Measurements from ENCODE around the gene WDR88.
A peak's percentile ranks its signal among the peaks of the same experiment; 100 is the strongest.

Gene WDR88

DNA sequence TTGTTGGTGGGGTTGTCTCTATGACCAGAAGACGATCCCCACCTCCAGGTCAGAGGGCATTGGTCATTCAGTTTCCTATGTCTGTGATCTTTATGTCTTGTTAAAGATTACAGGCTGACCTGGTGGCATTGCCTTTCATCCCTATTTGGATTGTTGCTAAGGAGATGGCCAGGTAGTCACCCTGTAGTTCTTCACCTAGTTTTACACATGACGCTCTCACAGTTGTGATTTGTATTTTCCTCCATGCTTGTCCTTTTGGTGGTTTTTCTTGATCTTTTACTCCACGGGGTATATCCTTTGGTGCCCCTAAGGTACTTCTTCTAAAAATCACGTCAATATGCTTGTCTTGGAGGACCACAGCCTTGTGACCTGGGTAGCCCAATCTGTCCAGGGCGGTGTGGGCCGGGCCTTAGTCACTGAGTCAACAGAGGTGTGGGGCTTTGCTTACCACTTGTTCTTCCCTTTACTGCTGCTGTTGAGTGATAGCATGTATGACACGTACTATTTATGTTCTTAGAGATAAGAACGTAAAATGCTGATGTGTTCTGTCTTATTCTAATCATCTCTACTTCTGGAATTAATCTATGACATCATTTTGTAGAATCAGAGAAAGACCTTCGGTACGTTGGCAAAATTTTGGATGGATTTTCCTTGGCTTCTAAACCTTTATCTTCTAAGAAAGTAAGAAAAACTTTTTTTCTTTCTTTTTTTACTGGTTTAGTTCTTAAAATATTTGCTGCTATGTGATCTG lies 30.8 kb upstream of the WDR88 start:
- Histone ChIP-seq H3K4me1 (ENCODE audit: control insufficient read depth in 1 of 2, insufficient read depth in 2 of 2, low read length in 2 of 2) (peaks cover 0 to 9% of the 10 kb centered on the region in 2 donors), H3K27ac (ENCODE audit: low read depth, low read length) (peak overlapping the region; percentile 30), H3K9me3 (ENCODE audit: control insufficient read depth in 1 of 2, low read length in 2 of 2) (no peaks in the 10 kb centered on the region), H3K27me3 (ENCODE audit: control insufficient read depth in 1 of 2, insufficient read depth in 2 of 2, low read length in 2 of 2) (no peaks in the 10 kb centered on the region), H3K4me3 (ENCODE audit: low read depth in 1 of 2, low read length in 2 of 2) (no peak overlapping the region), H3K9ac (ENCODE audit: low read depth in 1 of 2, low read length in 2 of 2) (no peak overlapping the region), H3K36me3 (ENCODE audit: control insufficient read depth in 1 of 2, insufficient read depth in 2 of 2, low read length in 2 of 2) (peaks cover 32 to 54% of the 10 kb centered on the region in 2 donors)

- no peak overlapping the region for H3K9ac ChIP-seq (ENCODE audit: low read depth in 1 of 2, low read length in 2 of 2)
- no peaks in the 10 kb centered on the region for H3K27me3 ChIP-seq (ENCODE audit: control insufficient read depth in 1 of 2, insufficient read depth in 2 of 2, low read length in 2 of 2)
- peaks cover 0 to 9% of the 10 kb centered on the region in 2 donors for H3K4me1 ChIP-seq (ENCODE audit: control insufficient read depth in 1 of 2, insufficient read depth in 2 of 2, low read length in 2 of 2)
- no peak overlapping the region for H3K27ac ChIP-seq (ENCODE audit: low read depth, low read length)
- H3K9me3 ChIP-seq (ENCODE audit: control insufficient read depth in 1 of 2, low read length in 2 of 2), result no peaks in the 10 kb centered on the region
- H3K4me3 ChIP-seq (ENCODE audit: low read depth in 1 of 2, low read length in 2 of 2), result no peak overlapping the region
- peaks cover 28 to 61% of the 10 kb centered on the region in 2 donors for H3K36me3 ChIP-seq (ENCODE audit: control insufficient read depth in 1 of 2, insufficient read depth in 2 of 2, low read length in 2 of 2)
Measured at GRCh38 chr19:33102893-33103292, 29.0 kb upstream of the WDR88 start.

- Histone ChIP-seq H3K4me3 (ENCODE audit: low read depth in 1 of 2, low read length in 2 of 2) (no peak overlapping the region), H3K36me3 (ENCODE audit: control insufficient read depth in 1 of 2, insufficient read depth in 2 of 2, low read length in 2 of 2) (peaks cover 31 to 68% of the 10 kb centered on the region in 2 donors), H3K9ac (ENCODE audit: low read depth in 1 of 2, low read length in 2 of 2) (no peak overlapping the region), H3K27ac (ENCODE audit: low read depth, low read length) (no peak overlapping the region), H3K27me3 (ENCODE audit: control insufficient read depth in 1 of 2, insufficient read depth in 2 of 2, low read length in 2 of 2) (no peaks in the 10 kb centered on the region), H3K4me1 (ENCODE audit: control insufficient read depth in 1 of 2, insufficient read depth in 2 of 2, low read length in 2 of 2) (no peaks in the 10 kb centered on the region), H3K9me3 (ENCODE audit: control insufficient read depth in 1 of 2, low read length in 2 of 2) (no peaks in the 10 kb centered on the region)
Measured at GRCh38 chr19:33108161-33108560, 23.8 kb upstream of the WDR88 start.

- no peak overlapping the region for H3K27ac ChIP-seq (ENCODE audit: low read depth, low read length)
- H3K9ac ChIP-seq (ENCODE audit: low read depth in 1 of 2, low read length in 2 of 2), result no peak overlapping the region
- no peaks in the 10 kb centered on the region for H3K27me3 ChIP-seq (ENCODE audit: control insufficient read depth in 1 of 2, insufficient read depth in 2 of 2, low read length in 2 of 2)
- peaks cover 34 to 73% of the 10 kb centered on the region in 2 donors for H3K36me3 ChIP-seq (ENCODE audit: control insufficient read depth in 1 of 2, insufficient read depth in 2 of 2, low read length in 2 of 2)
- H3K4me1 ChIP-seq (ENCODE audit: control insufficient read depth in 1 of 2, insufficient read depth in 2 of 2, low read length in 2 of 2), result no peaks in the 10 kb centered on the region
- no peaks in the 10 kb centered on the region for H3K9me3 ChIP-seq (ENCODE audit: control insufficient read depth in 1 of 2, low read length in 2 of 2)
- no peak overlapping the region for H3K4me3 ChIP-seq (ENCODE audit: low read depth in 1 of 2, low read length in 2 of 2)
Measured at GRCh38 chr19:33110137-33110910, 21.6 kb upstream of the WDR88 start.

- H3K9me3 ChIP-seq (ENCODE audit: control insufficient read depth in 1 of 2, low read length in 2 of 2), result no peaks in the 10 kb centered on the region
- no peaks in the 10 kb centered on the region for H3K27me3 ChIP-seq (ENCODE audit: control insufficient read depth in 1 of 2, insufficient read depth in 2 of 2, low read length in 2 of 2)
- H3K36me3 ChIP-seq (ENCODE audit: control insufficient read depth in 1 of 2, insufficient read depth in 2 of 2, low read length in 2 of 2), result peaks cover 39 to 72% of the 10 kb centered on the region in 2 donors
- H3K4me1 ChIP-seq (ENCODE audit: control insufficient read depth in 1 of 2, insufficient read depth in 2 of 2, low read length in 2 of 2), result no peaks in the 10 kb centered on the region
- no peak overlapping the region for H3K9ac ChIP-seq (ENCODE audit: low read depth in 1 of 2, low read length in 2 of 2)
- H3K27ac ChIP-seq (ENCODE audit: low read depth, low read length), result no peak overlapping the region
- no peak overlapping the region for H3K4me3 ChIP-seq (ENCODE audit: low read depth in 1 of 2, low read length in 2 of 2)
Measured at GRCh38 chr19:33111587-33111986, 20.3 kb upstream of the WDR88 start.

DNA sequence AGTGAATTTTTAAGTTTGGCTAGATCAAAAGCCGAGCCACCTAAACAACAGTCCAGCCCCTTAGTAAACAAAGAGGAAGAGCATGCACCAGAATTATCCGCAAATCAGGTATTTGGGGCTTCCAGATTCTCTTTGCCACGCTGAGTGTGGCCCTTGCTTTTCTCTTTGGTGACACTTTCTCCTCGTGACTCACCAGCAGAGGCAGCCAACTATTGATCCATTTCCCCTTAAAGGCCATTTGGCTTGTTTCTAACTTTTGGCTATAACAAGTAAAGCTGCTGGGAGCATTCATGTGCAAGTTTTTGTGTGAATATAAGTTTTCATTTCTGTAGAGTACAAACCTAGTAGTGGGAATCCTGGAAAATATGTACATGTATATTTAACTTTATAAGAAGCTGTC lies 17.6 kb upstream of the WDR88 start:
- Histone ChIP-seq H3K27ac (ENCODE audit: low read depth, low read length) (no peak overlapping the region), H3K9ac (ENCODE audit: low read depth in 1 of 2, low read length in 2 of 2) (no peak overlapping the region), H3K27me3 (ENCODE audit: control insufficient read depth in 1 of 2, insufficient read depth in 2 of 2, low read length in 2 of 2) (no peaks in the 10 kb centered on the region), H3K4me1 (ENCODE audit: control insufficient read depth in 1 of 2, insufficient read depth in 2 of 2, low read length in 2 of 2) (no peaks in the 10 kb centered on the region), H3K4me3 (ENCODE audit: low read depth in 1 of 2, low read length in 2 of 2) (no peak overlapping the region), H3K36me3 (ENCODE audit: control insufficient read depth in 1 of 2, insufficient read depth in 2 of 2, low read length in 2 of 2) (peaks cover 39 to 71% of the 10 kb centered on the region in 2 donors), H3K9me3 (ENCODE audit: control insufficient read depth in 1 of 2, low read length in 2 of 2) (no peaks in the 10 kb centered on the region)

DNA sequence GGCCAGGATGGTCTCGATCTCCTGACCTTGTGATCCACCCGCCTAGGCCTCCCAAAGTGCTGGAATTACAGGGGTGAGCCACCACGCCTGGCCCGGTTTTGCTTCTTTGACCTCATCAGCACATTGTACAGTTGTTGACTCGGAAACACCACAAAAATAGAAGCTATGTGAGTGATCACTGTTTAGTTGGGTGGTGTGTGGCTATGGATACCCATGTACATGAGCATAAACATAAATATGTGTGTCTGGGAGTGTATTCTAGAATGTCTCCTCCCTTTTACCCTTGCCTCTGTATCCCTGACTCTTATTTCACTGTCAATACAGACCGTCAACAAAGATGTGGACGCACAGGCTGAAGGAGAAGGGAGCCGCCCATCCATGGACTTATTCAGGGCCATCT lies 14.4 kb upstream of the WDR88 start:
- Histone ChIP-seq H3K9me3 (ENCODE audit: control insufficient read depth in 1 of 2, low read length in 2 of 2) (no peaks in the 10 kb centered on the region), H3K4me1 (ENCODE audit: control insufficient read depth in 1 of 2, insufficient read depth in 2 of 2, low read length in 2 of 2) (no peaks in the 10 kb centered on the region), H3K27me3 (ENCODE audit: control insufficient read depth in 1 of 2, insufficient read depth in 2 of 2, low read length in 2 of 2) (no peaks in the 10 kb centered on the region), H3K9ac (ENCODE audit: low read depth in 1 of 2, low read length in 2 of 2) (no peak overlapping the region), H3K36me3 (ENCODE audit: control insufficient read depth in 1 of 2, insufficient read depth in 2 of 2, low read length in 2 of 2) (peaks cover 26 to 51% of the 10 kb centered on the region in 2 donors), H3K4me3 (ENCODE audit: low read depth in 1 of 2, low read length in 2 of 2) (no peak overlapping the region), H3K27ac (ENCODE audit: low read depth, low read length) (no peak overlapping the region)

DNA sequence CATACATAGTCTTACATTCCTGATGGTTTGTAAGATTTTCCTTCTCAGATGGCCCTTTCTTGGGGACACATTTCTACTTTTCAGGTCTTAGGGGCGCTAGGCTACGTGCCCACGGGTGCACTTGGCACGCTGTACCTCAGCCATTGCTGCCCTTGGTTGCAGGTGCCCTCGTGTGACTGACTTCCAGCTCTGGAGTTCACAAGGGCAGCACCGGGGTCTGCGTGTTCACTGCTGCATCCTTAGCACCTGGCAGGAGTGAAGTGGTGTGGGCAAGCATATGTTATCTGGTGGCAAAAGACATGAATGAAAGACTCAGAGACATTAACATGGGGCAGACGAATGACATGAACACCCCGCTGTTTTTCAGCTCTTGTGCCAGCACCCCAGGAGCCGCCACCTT lies 13.3 kb upstream of the WDR88 start:
- peaks cover 22 to 41% of the 10 kb centered on the region in 2 donors for H3K36me3 ChIP-seq (ENCODE audit: control insufficient read depth in 1 of 2, insufficient read depth in 2 of 2, low read length in 2 of 2)
- no peak overlapping the region for H3K9ac ChIP-seq (ENCODE audit: low read depth in 1 of 2, low read length in 2 of 2)
- H3K9me3 ChIP-seq (ENCODE audit: control insufficient read depth in 1 of 2, low read length in 2 of 2), result no peaks in the 10 kb centered on the region
- H3K4me3 ChIP-seq (ENCODE audit: low read depth in 1 of 2, low read length in 2 of 2), result no peak overlapping the region
- H3K27me3 ChIP-seq (ENCODE audit: control insufficient read depth in 1 of 2, insufficient read depth in 2 of 2, low read length in 2 of 2), result no peaks in the 10 kb centered on the region
- no peaks in the 10 kb centered on the region for H3K4me1 ChIP-seq (ENCODE audit: control insufficient read depth in 1 of 2, insufficient read depth in 2 of 2, low read length in 2 of 2)
- no peak overlapping the region for H3K27ac ChIP-seq (ENCODE audit: low read depth, low read length)

- H3K36me3 ChIP-seq (ENCODE audit: control insufficient read depth in 1 of 2, insufficient read depth in 2 of 2, low read length in 2 of 2), result peaks cover 9 to 36% of the 10 kb centered on the region in 2 donors
Measured at GRCh38 chr19:33124207-33125098, 7.5 kb upstream of the WDR88 start.

More at GRCh38 chr19:33124207-33125098, 7.5 kb upstream of the WDR88 start:
- H3K9ac ChIP-seq (ENCODE audit: low read depth in 1 of 2, low read length in 2 of 2), result no peak overlapping the region
- H3K9me3 ChIP-seq (ENCODE audit: control insufficient read depth in 1 of 2, low read length in 2 of 2), result no peaks in the 10 kb centered on the region
- no peaks in the 10 kb centered on the region for H3K4me1 ChIP-seq (ENCODE audit: control insufficient read depth in 1 of 2, insufficient read depth in 2 of 2, low read length in 2 of 2)
- no peaks in the 10 kb centered on the region for H3K27me3 ChIP-seq (ENCODE audit: control insufficient read depth in 1 of 2, insufficient read depth in 2 of 2, low read length in 2 of 2)
- no peak overlapping the region for H3K27ac ChIP-seq (ENCODE audit: low read depth, low read length)
- H3K4me3 ChIP-seq (ENCODE audit: low read depth in 1 of 2, low read length in 2 of 2), result no peak overlapping the region
